ENCODE results near the gene GLRX3. TPM values are rescaled to one million over a fixed set of nuclear protein-coding genes. Genes with fewer than 3 reads are reported as not detected.

Gene GLRX3
- total RNA-seq, 1 experiment from 2014 or later = 142 TPM

DNA sequence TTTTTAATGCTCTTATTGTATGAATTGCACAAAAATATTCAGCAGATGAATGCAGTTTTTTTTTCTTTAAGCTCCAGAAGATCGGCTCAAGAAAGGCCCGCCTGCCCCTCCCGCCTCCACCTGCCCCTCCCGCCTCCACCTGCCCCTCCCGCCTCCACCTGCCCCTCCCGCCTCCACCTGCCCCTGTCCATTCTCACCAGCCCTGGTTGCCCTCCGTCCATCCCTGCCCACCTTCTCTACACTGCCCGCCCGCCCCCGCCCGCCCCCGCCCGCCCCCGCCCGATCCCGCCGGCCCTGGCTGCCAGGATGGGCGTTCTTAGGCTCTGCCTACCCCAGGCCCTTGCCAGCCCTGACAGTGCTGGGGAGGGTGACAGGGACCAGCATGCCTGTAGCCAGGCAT is 67.4 kb downstream of the GLRX3 start (continued):
- TF ChIP-seq, protein P1, sequence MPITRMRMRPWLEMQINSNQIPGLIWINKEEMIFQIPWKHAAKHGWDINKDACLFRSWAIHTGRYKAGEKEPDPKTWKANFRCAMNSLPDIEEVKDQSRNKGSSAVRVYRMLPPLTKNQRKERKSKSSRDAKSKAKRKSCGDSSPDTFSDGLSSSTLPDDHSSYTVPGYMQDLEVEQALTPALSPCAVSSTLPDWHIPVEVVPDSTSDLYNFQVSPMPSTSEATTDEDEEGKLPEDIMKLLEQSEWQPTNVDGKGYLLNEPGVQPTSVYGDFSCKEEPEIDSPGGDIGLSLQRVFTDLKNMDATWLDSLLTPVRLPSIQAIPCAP (CRISPR knock-in tag; IDR thresholded peaks at IDR 0.05) = no peak
- TF ChIP-seq JUN (CRISPR knock-in tag; IDR thresholded peaks at IDR 0.05) = no peak
- TF ChIP-seq ZNF416 (CRISPR knock-in tag; IDR thresholded peaks at IDR 0.05) = no peak
- no peak for TF ChIP-seq KAT7 (CRISPR knock-in tag; IDR thresholded peaks at IDR 0.05; ENCODE audit: borderline replicate concordance)
- TF ChIP-seq CBFB (CRISPR knock-in tag; IDR thresholded peaks at IDR 0.05; ENCODE audit: low read depth) = no peak

GRCh38 chr10:130206216-130206737 is 70.1 kb downstream of the GLRX3 start:
- ATAC-seq (no peak), DNase-seq (ENCODE audit: low spot score) (no peak)
- TF ChIP-seq CREB1 (CRISPR knock-in tag; IDR thresholded peaks at IDR 0.05) (no peak), TEAD4 (CRISPR knock-in tag; IDR thresholded peaks at IDR 0.05) (no peak), USF2 (CRISPR knock-in tag; IDR thresholded peaks at IDR 0.05) (no peak), FOXP1 (CRISPR knock-in tag; IDR thresholded peaks at IDR 0.05; ENCODE audit: borderline replicate concordance) (no peak), ZNF416 (CRISPR knock-in tag; IDR thresholded peaks at IDR 0.05) (no peak), ZBTB21 (CRISPR knock-in tag; IDR thresholded peaks at IDR 0.05; ENCODE audit: borderline replicate concordance) (no peak), IRF2 (CRISPR knock-in tag; IDR thresholded peaks at IDR 0.05; ENCODE audit: borderline replicate concordance, low read depth) (no peak), NR2C2 (CRISPR knock-in tag; IDR thresholded peaks at IDR 0.05) (no peak), TEAD1 (CRISPR knock-in tag; IDR thresholded peaks at IDR 0.05) (no peak), ZNF138 (CRISPR knock-in tag; conservative IDR thresholded peaks at IDR 0.05) (no peak), USF1 (CRISPR knock-in tag; IDR thresholded peaks at IDR 0.05) (no peak), JUN (CRISPR knock-in tag; IDR thresholded peaks at IDR 0.05) (no peak)
- TF ChIP-seq, protein P2, sequence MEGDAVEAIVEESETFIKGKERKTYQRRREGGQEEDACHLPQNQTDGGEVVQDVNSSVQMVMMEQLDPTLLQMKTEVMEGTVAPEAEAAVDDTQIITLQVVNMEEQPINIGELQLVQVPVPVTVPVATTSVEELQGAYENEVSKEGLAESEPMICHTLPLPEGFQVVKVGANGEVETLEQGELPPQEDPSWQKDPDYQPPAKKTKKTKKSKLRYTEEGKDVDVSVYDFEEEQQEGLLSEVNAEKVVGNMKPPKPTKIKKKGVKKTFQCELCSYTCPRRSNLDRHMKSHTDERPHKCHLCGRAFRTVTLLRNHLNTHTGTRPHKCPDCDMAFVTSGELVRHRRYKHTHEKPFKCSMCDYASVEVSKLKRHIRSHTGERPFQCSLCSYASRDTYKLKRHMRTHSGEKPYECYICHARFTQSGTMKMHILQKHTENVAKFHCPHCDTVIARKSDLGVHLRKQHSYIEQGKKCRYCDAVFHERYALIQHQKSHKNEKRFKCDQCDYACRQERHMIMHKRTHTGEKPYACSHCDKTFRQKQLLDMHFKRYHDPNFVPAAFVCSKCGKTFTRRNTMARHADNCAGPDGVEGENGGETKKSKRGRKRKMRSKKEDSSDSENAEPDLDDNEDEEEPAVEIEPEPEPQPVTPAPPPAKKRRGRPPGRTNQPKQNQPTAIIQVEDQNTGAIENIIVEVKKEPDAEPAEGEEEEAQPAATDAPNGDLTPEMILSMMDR (IDR thresholded peaks at IDR 0.05) = no peak
- TF ChIP-seq, protein P3, sequence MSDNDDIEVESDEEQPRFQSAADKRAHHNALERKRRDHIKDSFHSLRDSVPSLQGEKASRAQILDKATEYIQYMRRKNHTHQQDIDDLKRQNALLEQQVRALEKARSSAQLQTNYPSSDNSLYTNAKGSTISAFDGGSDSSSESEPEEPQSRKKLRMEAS (CRISPR knock-in tag; IDR thresholded peaks at IDR 0.05) = no peak
- TF ChIP-seq, protein P4, sequence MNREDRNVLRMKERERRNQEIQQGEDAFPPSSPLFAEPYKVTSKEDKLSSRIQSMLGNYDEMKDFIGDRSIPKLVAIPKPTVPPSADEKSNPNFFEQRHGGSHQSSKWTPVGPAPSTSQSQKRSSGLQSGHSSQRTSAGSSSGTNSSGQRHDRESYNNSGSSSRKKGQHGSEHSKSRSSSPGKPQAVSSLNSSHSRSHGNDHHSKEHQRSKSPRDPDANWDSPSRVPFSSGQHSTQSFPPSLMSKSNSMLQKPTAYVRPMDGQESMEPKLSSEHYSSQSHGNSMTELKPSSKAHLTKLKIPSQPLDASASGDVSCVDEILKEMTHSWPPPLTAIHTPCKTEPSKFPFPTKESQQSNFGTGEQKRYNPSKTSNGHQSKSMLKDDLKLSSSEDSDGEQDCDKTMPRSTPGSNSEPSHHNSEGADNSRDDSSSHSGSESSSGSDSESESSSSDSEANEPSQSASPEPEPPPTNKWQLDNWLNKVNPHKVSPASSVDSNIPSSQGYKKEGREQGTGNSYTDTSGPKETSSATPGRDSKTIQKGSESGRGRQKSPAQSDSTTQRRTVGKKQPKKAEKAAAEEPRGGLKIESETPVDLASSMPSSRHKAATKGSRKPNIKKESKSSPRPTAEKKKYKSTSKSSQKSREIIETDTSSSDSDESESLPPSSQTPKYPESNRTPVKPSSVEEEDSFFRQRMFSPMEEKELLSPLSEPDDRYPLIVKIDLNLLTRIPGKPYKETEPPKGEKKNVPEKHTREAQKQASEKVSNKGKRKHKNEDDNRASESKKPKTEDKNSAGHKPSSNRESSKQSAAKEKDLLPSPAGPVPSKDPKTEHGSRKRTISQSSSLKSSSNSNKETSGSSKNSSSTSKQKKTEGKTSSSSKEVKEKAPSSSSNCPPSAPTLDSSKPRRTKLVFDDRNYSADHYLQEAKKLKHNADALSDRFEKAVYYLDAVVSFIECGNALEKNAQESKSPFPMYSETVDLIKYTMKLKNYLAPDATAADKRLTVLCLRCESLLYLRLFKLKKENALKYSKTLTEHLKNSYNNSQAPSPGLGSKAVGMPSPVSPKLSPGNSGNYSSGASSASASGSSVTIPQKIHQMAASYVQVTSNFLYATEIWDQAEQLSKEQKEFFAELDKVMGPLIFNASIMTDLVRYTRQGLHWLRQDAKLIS (CRISPR knock-in tag; IDR thresholded peaks at IDR 0.05; ENCODE audit: borderline replicate concordance) = no peak
- TF ChIP-seq, protein P5, sequence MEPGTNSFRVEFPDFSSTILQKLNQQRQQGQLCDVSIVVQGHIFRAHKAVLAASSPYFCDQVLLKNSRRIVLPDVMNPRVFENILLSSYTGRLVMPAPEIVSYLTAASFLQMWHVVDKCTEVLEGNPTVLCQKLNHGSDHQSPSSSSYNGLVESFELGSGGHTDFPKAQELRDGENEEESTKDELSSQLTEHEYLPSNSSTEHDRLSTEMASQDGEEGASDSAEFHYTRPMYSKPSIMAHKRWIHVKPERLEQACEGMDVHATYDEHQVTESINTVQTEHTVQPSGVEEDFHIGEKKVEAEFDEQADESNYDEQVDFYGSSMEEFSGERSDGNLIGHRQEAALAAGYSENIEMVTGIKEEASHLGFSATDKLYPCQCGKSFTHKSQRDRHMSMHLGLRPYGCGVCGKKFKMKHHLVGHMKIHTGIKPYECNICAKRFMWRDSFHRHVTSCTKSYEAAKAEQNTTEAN (CRISPR knock-in tag; IDR thresholded peaks at IDR 0.05) = no peak
- TF ChIP-seq, protein P6, sequence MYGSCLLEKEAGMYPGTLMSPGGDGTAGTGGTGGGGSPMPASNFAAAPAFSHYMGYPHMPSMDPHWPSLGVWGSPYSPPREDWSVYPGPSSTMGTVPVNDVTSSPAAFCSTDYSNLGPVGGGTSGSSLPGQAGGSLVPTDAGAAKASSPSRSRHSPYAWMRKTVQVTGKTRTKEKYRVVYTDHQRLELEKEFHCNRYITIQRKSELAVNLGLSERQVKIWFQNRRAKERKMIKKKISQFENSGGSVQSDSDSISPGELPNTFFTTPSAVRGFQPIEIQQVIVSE (CRISPR knock-in tag; IDR thresholded peaks at IDR 0.05; ENCODE audit: borderline replicate concordance) = no peak
- TF ChIP-seq, protein P7, sequence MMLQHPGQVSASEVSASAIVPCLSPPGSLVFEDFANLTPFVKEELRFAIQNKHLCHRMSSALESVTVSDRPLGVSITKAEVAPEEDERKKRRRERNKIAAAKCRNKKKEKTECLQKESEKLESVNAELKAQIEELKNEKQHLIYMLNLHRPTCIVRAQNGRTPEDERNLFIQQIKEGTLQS (CRISPR knock-in tag; conservative IDR thresholded peaks at IDR 0.05) = no peak
- Mint-ChIP-seq H3K4me3 (no peak overlapping the region), H3K9me3 (peaks cover 31% of the 10 kb centered on the region), H3K27ac (no peak overlapping the region), H3K36me3 (peaks cover 22% of the 10 kb centered on the region), H3K4me1 (no peaks in the 10 kb centered on the region), H3K27me3 (ENCODE audit: low read depth) (no peaks in the 10 kb centered on the region; the same call in 1 of the 2 replicates)
- ChIA-PET CTCF (no interaction called here), POLR2A (no interaction called here)
